ENCODE measurements around the gene SYTL2. TPM values are rescaled to one million over a fixed set of nuclear protein-coding genes. Genes with fewer than 3 reads are reported as not detected.
"Not testable (repeated sequence)": the region's sequence is repeated elsewhere in the genome, so short reads cannot be mapped to it uniquely, and the experiment has no call there.

The SYTL2 gene
- total and polyA plus RNA-seq, 10 donors, result 2.7 to 176 (median 26.5) TPM

DNA sequence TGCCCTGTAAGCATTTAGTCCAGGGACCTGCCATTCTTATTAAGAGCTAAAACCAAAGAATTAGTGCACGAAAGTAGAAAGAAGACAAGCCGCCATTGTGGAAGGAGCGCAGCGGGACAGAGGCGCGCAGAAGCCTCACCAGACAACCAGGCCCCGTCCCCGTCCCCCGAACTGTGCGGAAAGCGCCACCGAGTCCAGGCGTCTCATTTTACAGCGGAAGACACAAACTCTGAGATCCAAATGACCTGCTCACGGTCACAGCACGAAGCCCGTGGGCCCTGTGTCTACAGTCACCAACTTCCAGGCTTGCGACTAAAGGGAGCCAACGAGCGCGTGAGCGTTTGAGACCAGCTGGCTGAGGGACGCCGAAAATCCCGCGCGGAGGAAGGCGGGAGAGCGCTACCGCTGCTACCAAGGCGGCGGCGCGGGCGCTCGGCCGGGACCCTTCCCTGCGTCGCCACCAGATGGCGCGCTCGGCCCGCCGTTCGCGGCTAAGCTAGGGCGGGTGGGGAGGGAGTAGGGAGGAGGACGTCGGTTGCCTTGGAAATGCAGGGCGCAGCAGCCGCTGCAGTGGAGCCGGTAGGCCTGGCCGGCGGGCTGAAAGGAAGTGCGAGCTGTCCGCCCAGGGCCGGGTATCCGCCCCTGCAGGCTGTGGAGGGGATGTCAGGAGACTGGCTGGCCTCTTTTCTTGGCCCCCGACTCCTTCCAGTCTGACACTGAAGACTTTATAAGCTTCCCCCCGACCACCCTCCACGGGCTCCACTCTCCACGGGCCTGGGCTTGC lies 43.8 kb upstream of the SYTL2 start:
- 0 to 1% (median 1%) methylated on average over 53 to 62 of the region's 62 CpGs for WGBS, 5 donors
- Histone ChIP-seq H3K4me3 (peak overlapping the region; percentile 30 to 77 (median 46)), H3K27me3 (replicated peaks in 1 of 7) (no peaks in the 10 kb centered on the region), H3K27ac (peak overlapping the region; percentile 74 to 91 (median 86)), H3K36me3 (no peaks in the 10 kb centered on the region), H3K4me1 (peaks cover 6 to 20% (median 14%) of the 10 kb centered on the region in 6 donors), H3K9me3 (peaks cover 0 to 4% (median 0%) of the 10 kb centered on the region in 8 donors)
- intact Hi-C loops (cut with DNase I; ENCODE audit: low total_unique reads), result no loop called here
- peak; percentile 99 for DNase-seq
- peak; percentile 80 to 89 (median 85) for TF ChIP-seq POLR2AphosphoS5 (IDR thresholded peaks at IDR 0.05)
- TF ChIP-seq POLR2A (IDR thresholded peaks at IDR 0.05), result peak in 1 of 3 donors; percentile 22
- TF ChIP-seq, protein P1, sequence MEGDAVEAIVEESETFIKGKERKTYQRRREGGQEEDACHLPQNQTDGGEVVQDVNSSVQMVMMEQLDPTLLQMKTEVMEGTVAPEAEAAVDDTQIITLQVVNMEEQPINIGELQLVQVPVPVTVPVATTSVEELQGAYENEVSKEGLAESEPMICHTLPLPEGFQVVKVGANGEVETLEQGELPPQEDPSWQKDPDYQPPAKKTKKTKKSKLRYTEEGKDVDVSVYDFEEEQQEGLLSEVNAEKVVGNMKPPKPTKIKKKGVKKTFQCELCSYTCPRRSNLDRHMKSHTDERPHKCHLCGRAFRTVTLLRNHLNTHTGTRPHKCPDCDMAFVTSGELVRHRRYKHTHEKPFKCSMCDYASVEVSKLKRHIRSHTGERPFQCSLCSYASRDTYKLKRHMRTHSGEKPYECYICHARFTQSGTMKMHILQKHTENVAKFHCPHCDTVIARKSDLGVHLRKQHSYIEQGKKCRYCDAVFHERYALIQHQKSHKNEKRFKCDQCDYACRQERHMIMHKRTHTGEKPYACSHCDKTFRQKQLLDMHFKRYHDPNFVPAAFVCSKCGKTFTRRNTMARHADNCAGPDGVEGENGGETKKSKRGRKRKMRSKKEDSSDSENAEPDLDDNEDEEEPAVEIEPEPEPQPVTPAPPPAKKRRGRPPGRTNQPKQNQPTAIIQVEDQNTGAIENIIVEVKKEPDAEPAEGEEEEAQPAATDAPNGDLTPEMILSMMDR (IDR thresholded peaks at IDR 0.05 in 8 of 11, conservative IDR thresholded peaks at IDR 0.05 in 3 of 11), result peak; percentile 93 to 100 (median 99)

DNA sequence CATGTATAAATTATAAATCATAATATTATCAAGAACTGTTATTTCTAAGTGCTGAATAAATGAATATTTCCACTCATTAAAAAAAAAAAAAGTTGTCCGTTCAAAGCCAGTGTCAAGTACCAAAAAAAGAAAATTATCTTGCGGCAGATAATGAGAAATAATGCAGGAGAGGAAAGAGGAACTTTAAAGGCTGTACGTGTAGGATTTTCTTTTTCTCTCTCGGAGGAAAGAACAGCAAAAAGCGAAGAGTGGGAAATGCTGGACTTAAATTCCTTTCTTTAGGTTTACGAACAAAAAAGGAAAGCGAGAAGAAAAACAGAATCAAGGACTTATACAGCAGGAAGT lies 43.2 kb upstream of the SYTL2 start:
- 4 to 10% (median 9%) methylated on average over 7 of the region's 7 CpGs for WGBS, 5 donors
- Histone ChIP-seq H3K4me3 (peak overlapping the region; percentile 30 to 77 (median 46)), H3K36me3 (no peaks in the 10 kb centered on the region), H3K9me3 (peaks cover 0 to 4% (median 0%) of the 10 kb centered on the region in 8 donors), H3K27ac (peak overlapping the region; percentile 74 to 91 (median 86)), H3K4me1 (peaks cover 6 to 20% (median 14%) of the 10 kb centered on the region in 6 donors), H3K27me3 (replicated peaks in 1 of 7) (no peaks in the 10 kb centered on the region)
- TF ChIP-seq, protein P1 (IDR thresholded peaks at IDR 0.05 in 8 of 11, conservative IDR thresholded peaks at IDR 0.05 in 3 of 11), result no peak
- TF ChIP-seq POLR2A (IDR thresholded peaks at IDR 0.05) (no peak), POLR2AphosphoS5 (IDR thresholded peaks at IDR 0.05) (no peak)
- intact Hi-C loops (cut with DNase I; ENCODE audit: low total_unique reads), result no loop called here
- DNase-seq, result no peak

DNA sequence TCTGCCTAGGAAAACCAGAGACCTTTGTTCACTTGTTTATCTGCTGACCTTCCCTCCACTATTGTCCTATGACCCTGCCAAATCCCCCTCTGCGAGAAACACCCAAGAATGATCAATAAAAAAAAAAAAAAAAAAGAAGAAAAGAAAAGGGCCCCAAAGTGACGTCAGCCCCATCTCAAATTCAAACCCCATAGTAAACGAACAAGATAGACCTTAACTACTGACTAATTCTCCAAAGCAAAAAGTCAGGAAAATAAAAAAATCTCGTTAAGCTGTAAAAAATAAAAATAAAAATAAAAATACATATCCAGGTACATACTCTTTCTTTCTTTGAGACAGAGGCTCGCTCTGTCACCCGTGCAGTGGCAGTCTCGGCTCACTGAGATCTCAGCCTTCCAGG lies 42.6 kb upstream of the SYTL2 start:
- H3K27me3 ChIP-seq (replicated peaks in 1 of 7); intact Hi-C loops (cut with DNase I; ENCODE audit: low total_unique reads); H3K9me3 ChIP-seq; H3K36me3 ChIP-seq; DNase-seq; H3K27ac ChIP-seq: not testable (repeated sequence)
- 93 to 100% (median 95%) methylated on average over 6 to 7 of the region's 7 CpGs for WGBS, 5 donors
- Histone ChIP-seq H3K4me1 (peaks cover 6 to 20% (median 14%) of the 10 kb centered on the region in 6 donors), H3K4me3 (peak overlapping the region in 1 of 8 donors; percentile 77)

DNA sequence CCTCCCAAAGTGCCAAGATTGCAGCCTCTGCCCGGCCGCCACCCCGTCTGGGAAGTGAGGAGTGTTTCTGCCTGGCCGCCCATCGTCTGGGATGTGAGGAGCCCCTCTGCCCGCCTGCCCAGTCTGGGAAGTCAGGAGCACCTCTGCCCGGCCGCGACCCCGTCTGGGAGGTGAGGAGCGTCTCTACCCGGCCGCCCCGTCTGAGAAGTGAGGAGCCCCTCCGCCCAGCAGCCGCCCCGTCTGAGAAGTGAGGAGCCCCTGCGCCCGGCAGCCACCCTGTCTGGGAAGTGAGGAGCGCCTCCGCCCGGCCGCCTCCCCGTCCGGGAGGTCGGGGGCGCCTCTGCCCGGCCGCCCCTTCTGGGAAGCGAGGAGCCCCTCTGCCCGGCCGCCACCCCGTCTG lies 41.8 kb upstream of the SYTL2 start:
- H3K36me3 ChIP-seq; H3K9me3 ChIP-seq; H3K4me3 ChIP-seq; H3K27ac ChIP-seq; intact Hi-C loops (cut with DNase I; ENCODE audit: low total_unique reads); H3K27me3 ChIP-seq (replicated peaks in 1 of 7): not testable (repeated sequence)
- 95 to 98% (median 97%) methylated on average over 24 to 33 of the region's 33 CpGs for WGBS, 5 donors
- peaks cover 6 to 20% (median 14%) of the 10 kb centered on the region in 6 donors for H3K4me1 ChIP-seq
- DNase-seq, result peak; percentile 72

DNA sequence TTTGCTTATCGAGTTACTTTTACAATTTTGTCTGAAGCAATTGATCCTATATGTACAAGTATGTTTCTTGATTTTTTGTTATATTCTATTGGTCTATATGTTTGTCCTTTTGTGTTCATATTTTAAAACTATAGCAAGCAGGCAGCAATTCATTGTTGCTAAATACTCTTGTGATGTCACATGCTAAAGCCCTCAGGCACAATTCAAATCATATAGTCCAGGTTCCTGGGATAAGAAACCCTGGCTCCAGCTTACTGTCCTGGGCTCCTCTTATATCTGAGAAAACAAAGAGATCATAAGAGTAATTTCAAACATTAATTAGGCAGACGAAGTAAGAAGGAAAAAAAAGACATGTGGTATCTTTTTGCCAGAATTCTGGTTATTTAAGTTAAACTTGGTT lies 37.6 kb upstream of the SYTL2 start:
- intact Hi-C loops (cut with DNase I; ENCODE audit: low total_unique reads), result no loop called here
- no peak for DNase-seq
- TF ChIP-seq, protein P1 (IDR thresholded peaks at IDR 0.05 in 8 of 11, conservative IDR thresholded peaks at IDR 0.05 in 3 of 11), result no peak
- TF ChIP-seq POLR2AphosphoS5 (IDR thresholded peaks at IDR 0.05) (no peak), POLR2A (IDR thresholded peaks at IDR 0.05) (no peak)
- Histone ChIP-seq H3K27ac (no peak overlapping the region), H3K4me3 (no peak overlapping the region), H3K4me1 (no peaks in the 10 kb centered on the region), H3K27me3 (replicated peaks in 1 of 7) (no peaks in the 10 kb centered on the region), H3K36me3 (no peaks in the 10 kb centered on the region), H3K9me3 (peaks cover 0 to 6% (median 0%) of the 10 kb centered on the region in 8 donors)
- WGBS, 5 donors, result 88 to 97% (median 91%) methylated on average over 2 of the region's 2 CpGs
